H54 (cell line): ENCODE results near the gene PRSS12.
"Not testable (repeated sequence)": the region's sequence is repeated elsewhere in the genome, so short reads cannot be mapped to it uniquely, and the experiment has no call there.

Experiments
- DNase-seq: peaks from one replicate; pipeline ENCODE4 v3.0.0; 2011; ENCODE audit warnings: low spot score, mixed read lengths; ENCODE audit not compliant: insufficient read length
- FAIRE-seq: peaks from 3 replicates; lab custom pipeline; 2011; peaks lifted over from hg19 to GRCh38; lab: Jason Lieb, UNC
- POLR2A ChIP-seq: IDR thresholded peaks from 2 replicates; pipeline ENCODE4 v1.6.1; 2011; ENCODE audit warnings: low read depth, mild to moderate bottlenecking, low read length

The PRSS12 gene

GRCh38 chr4:118322831-118323502 is 29.8 kb downstream of the PRSS12 start:
- DNase-seq (no peak), FAIRE-seq (no peak)
- TF ChIP-seq POLR2A: no peak

- FAIRE-seq: no peak
- no peak for DNase-seq
- TF ChIP-seq POLR2A: no peak
These were observed 33.9 kb downstream of the PRSS12 start for GRCh38 chr4:118318931-118319330.

- DNase-seq: no peak
- FAIRE-seq: no peak
- TF ChIP-seq POLR2A: no peak
These were observed 35.1 kb downstream of the PRSS12 start for GRCh38 chr4:118317691-118318090.

- FAIRE-seq (no peak), DNase-seq (no peak)
- no peak for TF ChIP-seq POLR2A
These were observed 38.6 kb downstream of the PRSS12 start for GRCh38 chr4:118314221-118314620.

- TF ChIP-seq POLR2A: no peak
- FAIRE-seq (no peak), DNase-seq (no peak)
These were observed 39.7 kb downstream of the PRSS12 start for GRCh38 chr4:118313098-118313497.

GRCh38 chr4:118308306-118309030 is 44.3 kb downstream of the PRSS12 start:
- DNase-seq: no peak
- no peak for TF ChIP-seq POLR2A
- no peak for FAIRE-seq

- no peak for FAIRE-seq
- no peak for DNase-seq
- no peak for TF ChIP-seq POLR2A
These were observed 45.2 kb downstream of the PRSS12 start for GRCh38 chr4:118307643-118308042.

GRCh38 chr4:118299619-118300018 is 53.2 kb downstream of the PRSS12 start:
- not testable (repeated sequence) for FAIRE-seq, DNase-seq

GRCh38 chr4:118296729-118297128 is 56.1 kb downstream of the PRSS12 start:
- no peak for TF ChIP-seq POLR2A
- FAIRE-seq (no peak), DNase-seq (no peak)

GRCh38 chr4:118290951-118291350 is 61.9 kb downstream of the PRSS12 start:
- no peak for TF ChIP-seq POLR2A
- DNase-seq: no peak

GRCh38 chr4:118289794-118290193 is 63.0 kb downstream of the PRSS12 start:
- no peak for TF ChIP-seq POLR2A
- no peak for FAIRE-seq
- no peak for DNase-seq

More at GRCh38 chr4:118290951-118291350, 61.9 kb downstream of the PRSS12 start:
- no peak for FAIRE-seq

- FAIRE-seq: no peak
- no peak for DNase-seq
- TF ChIP-seq POLR2A: no peak
These were observed 64.9 kb downstream of the PRSS12 start for GRCh38 chr4:118287711-118288451.

- no peak for DNase-seq
- FAIRE-seq: no peak
- TF ChIP-seq POLR2A: no peak
These were observed 66.1 kb downstream of the PRSS12 start for GRCh38 chr4:118286685-118287084.

- no peak for DNase-seq
- no peak for FAIRE-seq
- no peak for TF ChIP-seq POLR2A
These were observed 66.9 kb downstream of the PRSS12 start for GRCh38 chr4:118285931-118286330.

- DNase-seq: no peak
- no peak for FAIRE-seq
- no peak for TF ChIP-seq POLR2A
These were observed 68.6 kb downstream of the PRSS12 start for GRCh38 chr4:118284169-118284568.
